KMS-11 (cell line): ENCODE data around the gene MRPL17.

ENCODE experiments used
- H2AFZ ChIP-seq: fragments of 200-600 bp; sonication (generic); 2 replicates; pipeline ENCODE4 v1.6.1; 2016; ENCODE audit warnings: antibody characterized with exemption, mixed run types, low read depth
- H3K27ac ChIP-seq: fragments of 200-600 bp; sonication (generic); 2 replicates; pipeline ENCODE4 v1.6.1; 2016; ENCODE audit warnings: mild to moderate bottlenecking, mixed run types
- H3K27me3 ChIP-seq: fragments of 200-600 bp; sonication (generic); 2 replicates; pipeline ENCODE4 v1.6.1; 2017; ENCODE audit warnings: mild to moderate bottlenecking, low read depth, mixed run types, moderate library complexity; ENCODE audit not compliant: insufficient read depth
- H3K36me3 ChIP-seq: fragments of 200-600 bp; sonication (generic); 2 replicates; pipeline ENCODE4 v1.6.1; 2017; ENCODE audit warnings: mild to moderate bottlenecking, mixed run types; ENCODE audit not compliant: insufficient read depth
- H3K4me1 ChIP-seq: fragments of 200-600 bp; sonication (generic); 2 replicates; pipeline ENCODE4 v1.6.1; 2016; ENCODE audit warnings: mild to moderate bottlenecking, low read depth, mixed run types; ENCODE audit not compliant: poor library complexity, severe bottlenecking
- H3K4me2 ChIP-seq: fragments of 200-600 bp; sonication (generic); 2 replicates; pipeline ENCODE4 v1.7.0; 2016; ENCODE audit warnings: mild to moderate bottlenecking, mixed run types
- H3K4me3 ChIP-seq: fragments of 200-600 bp; sonication (generic); IDR thresholded peaks from 2 replicates; pipeline ENCODE4 v1.6.1; 2017; ENCODE audit warnings: low read depth, low read length, mixed read lengths; ENCODE audit not compliant: insufficient read depth
- H3K79me2 ChIP-seq: fragments of 200-600 bp; sonication (generic); 2 replicates; pipeline ENCODE4 v1.6.1; 2016; ENCODE audit warnings: low read depth, mixed run types; ENCODE audit not compliant: insufficient read depth
- H3K9ac ChIP-seq: fragments of 200-600 bp; sonication (generic); 2 replicates; pipeline ENCODE4 v1.6.1; 2016; ENCODE audit warnings: mild to moderate bottlenecking, mixed run types
- H4K20me1 ChIP-seq: fragments of 200-600 bp; sonication (generic); 2 replicates; pipeline ENCODE4 v1.6.1; 2016; ENCODE audit warnings: mild to moderate bottlenecking, mixed run types; ENCODE audit not compliant: insufficient read depth
- TF ChIP-seq, protein P1 (sequence below): fragments of 200-600 bp; sonication (generic); conservative IDR thresholded peaks from 2 replicates; pipeline ENCODE4 v1.6.1; 2017; ENCODE audit warnings: low read depth, mild to moderate bottlenecking, antibody characterized with exemption, low read length, moderate library complexity, mixed read lengths

Gene MRPL17

DNA sequence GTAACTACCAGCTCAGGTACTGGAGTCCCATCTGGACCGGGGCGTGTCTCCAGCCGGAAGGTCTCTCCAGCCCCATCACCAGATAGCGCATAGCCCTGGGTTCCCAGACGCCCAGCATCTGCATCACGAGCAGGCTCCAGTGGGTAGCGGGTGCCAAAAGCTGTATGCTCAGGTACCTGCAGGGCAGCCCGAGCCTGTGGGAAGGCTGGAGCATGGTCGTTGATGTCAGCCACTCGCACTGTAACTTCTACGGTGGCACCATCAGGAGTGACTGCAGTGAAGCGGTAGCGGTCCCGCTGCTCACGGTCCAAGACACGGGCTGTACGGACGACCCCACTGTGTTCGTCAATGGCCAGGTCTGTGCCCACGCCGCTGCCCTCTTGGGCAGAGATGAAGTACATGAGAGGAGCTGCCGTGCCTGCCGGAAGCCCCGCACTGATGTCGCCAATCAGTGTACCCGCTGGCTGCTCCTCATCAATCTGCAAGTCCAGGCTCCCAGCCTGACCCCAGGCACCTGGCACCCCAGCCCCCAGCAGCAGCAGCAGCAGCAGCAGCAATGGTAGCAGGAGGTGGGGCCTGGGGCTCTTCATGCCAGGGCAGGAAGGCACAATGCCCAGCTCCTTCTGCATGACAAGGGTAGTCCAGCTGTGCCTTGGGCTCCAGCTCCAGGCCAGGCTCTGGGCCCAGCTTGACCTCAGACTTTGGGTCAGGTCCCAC is 42.0 kb downstream of the MRPL17 start:
- Histone ChIP-seq H3K4me1 (no peaks in the 10 kb centered on the region), H3K4me2 (no peak overlapping the region), H3K27me3 (no peaks in the 10 kb centered on the region), H3K27ac (no peak overlapping the region), H4K20me1 (no peaks in the 10 kb centered on the region), H2AFZ (no peak overlapping the region), H3K4me3 (no peak overlapping the region), H3K79me2 (no peaks in the 10 kb centered on the region), H3K36me3 (no peaks in the 10 kb centered on the region), H3K9ac (no peak overlapping the region)
- TF ChIP-seq, protein P1, sequence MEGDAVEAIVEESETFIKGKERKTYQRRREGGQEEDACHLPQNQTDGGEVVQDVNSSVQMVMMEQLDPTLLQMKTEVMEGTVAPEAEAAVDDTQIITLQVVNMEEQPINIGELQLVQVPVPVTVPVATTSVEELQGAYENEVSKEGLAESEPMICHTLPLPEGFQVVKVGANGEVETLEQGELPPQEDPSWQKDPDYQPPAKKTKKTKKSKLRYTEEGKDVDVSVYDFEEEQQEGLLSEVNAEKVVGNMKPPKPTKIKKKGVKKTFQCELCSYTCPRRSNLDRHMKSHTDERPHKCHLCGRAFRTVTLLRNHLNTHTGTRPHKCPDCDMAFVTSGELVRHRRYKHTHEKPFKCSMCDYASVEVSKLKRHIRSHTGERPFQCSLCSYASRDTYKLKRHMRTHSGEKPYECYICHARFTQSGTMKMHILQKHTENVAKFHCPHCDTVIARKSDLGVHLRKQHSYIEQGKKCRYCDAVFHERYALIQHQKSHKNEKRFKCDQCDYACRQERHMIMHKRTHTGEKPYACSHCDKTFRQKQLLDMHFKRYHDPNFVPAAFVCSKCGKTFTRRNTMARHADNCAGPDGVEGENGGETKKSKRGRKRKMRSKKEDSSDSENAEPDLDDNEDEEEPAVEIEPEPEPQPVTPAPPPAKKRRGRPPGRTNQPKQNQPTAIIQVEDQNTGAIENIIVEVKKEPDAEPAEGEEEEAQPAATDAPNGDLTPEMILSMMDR: no peak

DNA sequence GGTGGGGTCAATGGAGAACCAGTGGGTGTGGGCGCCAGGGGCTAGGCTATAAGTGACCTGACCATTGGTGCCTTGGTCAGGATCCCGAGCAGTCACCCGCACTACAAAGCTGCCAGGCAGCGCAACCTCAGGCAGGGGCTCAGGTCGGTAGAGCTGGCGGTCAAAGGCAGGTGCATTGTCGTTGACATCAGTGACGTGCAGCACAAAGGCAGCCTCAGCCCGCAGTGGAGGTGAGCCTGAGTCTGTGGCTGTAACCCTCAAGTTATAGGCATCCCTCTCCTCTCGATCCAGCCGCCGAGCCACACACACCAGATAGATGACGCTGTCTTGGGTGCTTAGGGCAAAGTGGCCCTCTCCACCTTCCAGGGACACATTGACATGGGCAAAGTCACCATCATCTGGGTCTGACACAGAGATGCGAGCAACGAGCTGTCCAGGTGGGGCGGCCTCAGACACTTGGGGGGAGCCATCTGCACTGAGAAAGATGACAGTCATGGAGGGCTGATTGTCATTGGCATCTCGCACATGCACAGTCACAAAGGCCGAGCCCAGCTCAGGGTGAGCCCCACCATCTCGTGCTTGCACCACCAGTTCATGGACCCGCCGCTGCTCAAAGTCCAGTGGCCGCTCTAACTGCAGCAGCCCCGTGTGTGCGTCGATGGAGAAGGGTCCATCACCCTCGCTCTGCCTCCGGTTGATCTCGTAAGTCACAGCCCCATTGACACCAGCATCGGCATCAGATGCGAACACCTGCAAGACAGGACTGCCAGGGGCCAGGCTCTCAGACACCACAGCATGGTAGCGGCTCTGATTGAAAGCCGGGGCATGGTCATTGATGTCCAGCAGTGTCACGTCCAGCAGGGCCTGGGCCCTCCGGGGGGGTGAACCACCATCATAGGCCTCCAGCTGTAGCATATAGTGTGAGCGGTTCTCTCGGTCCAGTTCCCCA is 42.8 kb downstream of the MRPL17 start:
- Histone ChIP-seq H3K4me1 (no peaks in the 10 kb centered on the region), H3K4me2 (no peak overlapping the region), H4K20me1 (no peaks in the 10 kb centered on the region), H3K79me2 (no peaks in the 10 kb centered on the region), H3K36me3 (no peaks in the 10 kb centered on the region), H3K9ac (no peak overlapping the region), H3K4me3 (no peak overlapping the region), H2AFZ (no peak overlapping the region), H3K27me3 (no peaks in the 10 kb centered on the region), H3K27ac (no peak overlapping the region)
- TF ChIP-seq, protein P1: no peak

DNA sequence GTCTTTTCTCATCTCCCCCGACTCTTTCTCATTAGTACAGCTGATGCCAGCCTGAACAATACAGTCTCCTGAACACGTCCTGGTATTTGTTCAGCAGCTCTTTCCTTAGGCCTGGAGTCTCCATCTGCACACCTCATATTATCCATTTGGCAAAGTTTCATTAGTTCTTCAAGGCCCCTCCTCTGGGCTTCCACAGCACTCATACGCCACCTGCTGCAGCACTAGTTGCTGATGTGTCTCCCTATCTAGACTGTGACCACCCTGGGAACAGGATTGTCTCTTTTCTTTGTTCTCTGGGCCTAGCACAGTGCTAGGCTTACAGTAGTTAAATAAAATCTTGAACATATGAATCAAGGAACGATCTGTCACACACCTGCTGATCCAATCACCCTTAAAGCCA is 44.7 kb downstream of the MRPL17 start:
- H4K20me1 ChIP-seq: no peaks in the 10 kb centered on the region
- no peak overlapping the region for H3K9ac ChIP-seq
- no peak overlapping the region for H3K4me3 ChIP-seq
- H2AFZ ChIP-seq: no peak overlapping the region
- H3K27ac ChIP-seq: no peak overlapping the region
- TF ChIP-seq, protein P1: no peak
- H3K27me3 ChIP-seq: no peaks in the 10 kb centered on the region
- no peaks in the 10 kb centered on the region for H3K4me1 ChIP-seq
- H3K79me2 ChIP-seq: no peaks in the 10 kb centered on the region
- H3K4me2 ChIP-seq: no peak overlapping the region
- no peaks in the 10 kb centered on the region for H3K36me3 ChIP-seq

DNA sequence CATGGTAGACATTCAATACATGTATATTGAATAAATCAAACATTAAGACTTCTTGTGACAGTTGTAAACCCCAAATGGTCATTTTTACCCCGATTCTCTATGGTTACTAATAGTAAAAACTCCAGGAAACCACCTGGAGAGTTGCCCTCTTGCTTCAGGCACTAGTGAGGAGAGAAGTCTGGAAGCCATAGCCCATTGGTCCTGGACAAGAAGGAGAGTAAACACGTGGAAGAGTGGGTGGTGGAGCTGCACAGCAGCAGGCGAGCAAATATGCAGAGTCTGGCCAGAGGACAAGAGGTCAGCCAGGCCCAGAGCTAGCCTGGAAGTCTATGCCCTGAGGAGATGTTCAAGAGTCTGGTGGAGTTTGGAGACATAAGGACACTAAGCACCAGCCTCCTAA is 45.3 kb downstream of the MRPL17 start:
- no peaks in the 10 kb centered on the region for H3K36me3 ChIP-seq
- no peaks in the 10 kb centered on the region for H4K20me1 ChIP-seq
- TF ChIP-seq, protein P1: no peak
- H3K27ac ChIP-seq: no peak overlapping the region
- no peaks in the 10 kb centered on the region for H3K79me2 ChIP-seq
- H3K9ac ChIP-seq: no peak overlapping the region
- no peaks in the 10 kb centered on the region for H3K27me3 ChIP-seq
- H3K4me1 ChIP-seq: no peaks in the 10 kb centered on the region
- no peak overlapping the region for H2AFZ ChIP-seq
- no peak overlapping the region for H3K4me2 ChIP-seq
- H3K4me3 ChIP-seq: no peak overlapping the region
